DND-41 (cell line): ENCODE data around the gene TEX2.

Source experiments
- CTCF ChIP-seq: IDR thresholded peaks from 2 replicates; pipeline ENCODE4 v1.5.1; 2012; ENCODE audit warnings: borderline replicate concordance, low read length, moderate library complexity, mild to moderate bottlenecking; ENCODE audit not compliant: poor library complexity, severe bottlenecking; ENCODE audit errors: extremely low read depth
- EZH2 ChIP-seq: IDR thresholded peaks from 3 replicates; pipeline ENCODE4 v1.6.1; 2012; ENCODE audit warnings: borderline replicate concordance, low read depth, mild to moderate bottlenecking, moderate library complexity, low read length, inconsistent platforms; ENCODE audit not compliant: severe bottlenecking

GRCh38 chr17:64099543-64099942 lies 163.5 kb downstream of the TEX2 start:
- TF ChIP-seq CTCF = no peak
- no peak for TF ChIP-seq EZH2
